Left ventricle myocardium superior (tissue), 1 donor: ENCODE measurements around the gene HLF. TPM values are rescaled to one million over a fixed set of nuclear protein-coding genes. Genes with fewer than 3 reads are reported as not detected.

Experiments used
- ATAC-seq: fragments of 200-7000 bp; cut with Tn5 transposase; one replicate; pipeline ENCODE4 v1.9.1; 2020; ENCODE audit warnings: mild to moderate bottlenecking, moderate library complexity
- DNase-seq: peaks from one replicate; pipeline ENCODE4 v3.0.0-alpha.2; 2020
- intact Hi-C: fragments of 100-400 bp; cut with micrococcal nuclease; formaldehyde crosslinking; loops from one replicate; pipeline ENCODE4 v1.11.0; 2022
- total RNA-seq: library from RNA; stranded (reverse); fragmentation: NEBNext Ultra II Directional; extraction: Animal tissue kit (Norgen Biotek cat#: 25700); gene quantifications from one replicate; pipeline ENCODE4 v1.2.1, GENCODE V29; 2021
- donor health status: DM: no; HTN: yes; CAD: no; lungs with severe emphysema.

The HLF gene
- total RNA-seq, 1 donor from 2014 or later: 38.8 TPM

- intact Hi-C loops: no loop called here
- ATAC-seq: no peak
- no peak for DNase-seq
These were observed 103.9 kb downstream of the HLF start for GRCh38 chr17:55368706-55369105.

Other genes with a start within 250 kb of the HLF start
- 17.0 TPM for gene MMD, start 156.9 kb downstream of the HLF start, total RNA-seq
- not detected for gene SMIM36, start 246.5 kb downstream of the HLF start, total RNA-seq